GM13976 (cell line): Measurements from ENCODE around the gene VWC2L.

Experiments
- DNase-seq: peaks from one replicate; pipeline ENCODE4 v3.0.0; 2012; ENCODE audit warnings: low spot score
- CTCF ChIP-seq: IDR thresholded peaks from 2 replicates; pipeline ENCODE4 v1.5.1; 2012; ENCODE audit warnings: borderline replicate concordance, mild to moderate bottlenecking; ENCODE audit not compliant: insufficient read depth; ENCODE audit errors: extremely low read depth, missing control alignments, control extremely low read depth
- in situ Hi-C: fragments of 300-500 bp; cut with MboI; formaldehyde crosslinking; loops from one replicate; pipeline ENCODE4 v1.12.0; 2022; ENCODE audit warnings: low sequenced_read_pairs, mixed read lengths, inconsistent platforms; ENCODE audit not compliant: unreplicated experiment

VWC2L gene

GRCh38 chr2:214451516-214452275, 40.8 kb downstream of the VWC2L start:
- no peak for TF ChIP-seq CTCF
- DNase-seq, result no peak
- in situ Hi-C loops, result no loop called here

GRCh38 chr2:214465363-214466146, 54.7 kb downstream of the VWC2L start:
- TF ChIP-seq CTCF, result no peak
- no peak for DNase-seq
- in situ Hi-C loops, result no loop called here

- no peak for DNase-seq
- in situ Hi-C loops, result no loop called here
- TF ChIP-seq CTCF, result no peak
These were observed 58.9 kb downstream of the VWC2L start for GRCh38 chr2:214469728-214470127.

- TF ChIP-seq CTCF, result no peak
- DNase-seq, result no peak
- in situ Hi-C loops, result no loop called here
These were observed 60.5 kb downstream of the VWC2L start for GRCh38 chr2:214471382-214471781.

- TF ChIP-seq CTCF, result no peak
- DNase-seq, result no peak
- in situ Hi-C loops, result no loop called here
These were observed 61.1 kb downstream of the VWC2L start for GRCh38 chr2:214471990-214472389.

- no peak for DNase-seq
- in situ Hi-C loops, result no loop called here
- TF ChIP-seq CTCF, result no peak
These were observed 66.5 kb downstream of the VWC2L start for GRCh38 chr2:214477305-214477704.

GRCh38 chr2:214481204-214481603, 70.3 kb downstream of the VWC2L start:
- no peak for TF ChIP-seq CTCF
- in situ Hi-C loops, result no loop called here
- no peak for DNase-seq
